IPS-18c (cell line): ENCODE measurements around the gene KAZN.

Experiments used
- H3K4me3 ChIP-seq: 2 replicates; pipeline ENCODE4 v1.7.0; 2013; ENCODE audit warnings: low read depth, mild to moderate bottlenecking, low read length, moderate library complexity; ENCODE audit not compliant: insufficient read depth
- H3K9me3 ChIP-seq: one replicate; pipeline ENCODE4 v1.6.1; 2013; ENCODE audit warnings: mild to moderate bottlenecking, low read length, moderate library complexity; ENCODE audit not compliant: control insufficient read depth, insufficient read depth

Gene KAZN

GRCh38 chr1:14822996-14823395, 224.5 kb downstream of the KAZN start:
- H3K4me3 ChIP-seq = no peak overlapping the region
- H3K9me3 ChIP-seq = no peaks in the 10 kb centered on the region

DNA sequence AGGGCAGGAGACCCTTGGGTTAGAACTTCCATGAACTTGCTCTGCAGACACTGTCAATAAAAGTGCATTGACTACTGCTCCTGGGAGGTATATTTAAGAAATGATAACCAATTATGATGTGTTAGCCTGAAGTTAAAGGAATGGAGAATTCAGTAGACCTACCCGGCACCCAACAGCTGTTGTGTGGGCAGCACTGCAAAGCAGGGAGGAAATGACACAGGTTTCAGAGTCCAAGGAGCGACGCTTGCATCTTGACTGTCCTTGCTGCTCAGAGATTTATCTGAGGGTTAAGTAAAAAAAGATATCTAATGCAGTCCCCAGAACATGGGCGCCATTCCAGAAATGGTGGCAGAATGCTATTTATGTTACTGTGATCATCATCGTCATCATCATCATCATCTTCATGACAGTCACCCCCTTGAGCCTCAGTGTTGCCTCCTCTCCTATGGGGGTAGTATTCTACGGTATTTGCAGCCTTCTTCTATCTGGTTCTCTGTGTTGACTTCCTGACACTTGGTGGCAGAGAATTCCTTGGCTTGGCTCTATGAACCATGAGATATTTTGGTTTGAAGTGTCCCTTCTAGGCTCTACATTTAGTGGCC, 225.9 kb downstream of the KAZN start:
- no peak overlapping the region for H3K4me3 ChIP-seq

GRCh38 chr1:14825396-14825795, 226.9 kb downstream of the KAZN start:
- H3K4me3 ChIP-seq = no peak overlapping the region
- no peaks in the 10 kb centered on the region for H3K9me3 ChIP-seq

More for the DNA sequence above, 225.9 kb downstream of the KAZN start:
- H3K9me3 ChIP-seq = no peaks in the 10 kb centered on the region

- Histone ChIP-seq H3K9me3 (no peaks in the 10 kb centered on the region), H3K4me3 (no peak overlapping the region)
Observed at GRCh38 chr1:14826172-14826636, 227.7 kb downstream of the KAZN start.

- H3K9me3 ChIP-seq = no peaks in the 10 kb centered on the region
Observed at GRCh38 chr1:14826731-14827326, 228.3 kb downstream of the KAZN start.

GRCh38 chr1:14827870-14828269, 229.4 kb downstream of the KAZN start:
- no peaks in the 10 kb centered on the region for H3K9me3 ChIP-seq

More at GRCh38 chr1:14826731-14827326, 228.3 kb downstream of the KAZN start:
- H3K4me3 ChIP-seq = no peak overlapping the region

GRCh38 chr1:14828665-14829064, 230.2 kb downstream of the KAZN start:
- Histone ChIP-seq H3K9me3 (no peaks in the 10 kb centered on the region), H3K4me3 (no peak overlapping the region)

More at GRCh38 chr1:14827870-14828269, 229.4 kb downstream of the KAZN start:
- no peak overlapping the region for H3K4me3 ChIP-seq

- Histone ChIP-seq H3K9me3 (no peaks in the 10 kb centered on the region), H3K4me3 (no peak overlapping the region)
Observed at GRCh38 chr1:14835725-14836124, 237.2 kb downstream of the KAZN start.

- Histone ChIP-seq H3K4me3 (no peak overlapping the region), H3K9me3 (peaks cover under 1% of the 10 kb centered on the region)
Observed at GRCh38 chr1:14836426-14837140, 238.1 kb downstream of the KAZN start.

- H3K4me3 ChIP-seq = no peak overlapping the region
Observed at GRCh38 chr1:14840374-14840773, 241.9 kb downstream of the KAZN start.

DNA sequence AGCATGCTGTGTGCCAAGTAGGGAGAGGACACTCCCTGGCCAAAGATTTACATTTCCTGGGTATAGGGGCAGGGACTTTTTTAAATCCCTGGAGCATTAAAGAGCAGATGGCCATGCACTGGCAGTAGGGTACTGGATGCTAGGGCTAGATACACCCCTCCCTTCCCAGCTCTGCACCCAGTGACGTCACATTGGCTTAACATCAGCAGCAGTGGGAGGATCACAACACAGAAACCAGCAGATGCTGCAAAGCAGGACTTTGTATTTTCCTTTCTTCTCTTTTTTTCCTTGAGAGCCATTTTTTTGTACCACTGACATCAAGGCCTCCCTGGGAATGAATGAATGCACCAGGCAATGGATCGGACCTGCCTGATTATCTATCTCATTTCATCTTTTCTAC, 243.0 kb downstream of the KAZN start:
- H3K9me3 ChIP-seq = peaks cover 3% of the 10 kb centered on the region
- H3K4me3 ChIP-seq = no peak overlapping the region

More at GRCh38 chr1:14840374-14840773, 241.9 kb downstream of the KAZN start:
- peaks cover 3% of the 10 kb centered on the region for H3K9me3 ChIP-seq

DNA sequence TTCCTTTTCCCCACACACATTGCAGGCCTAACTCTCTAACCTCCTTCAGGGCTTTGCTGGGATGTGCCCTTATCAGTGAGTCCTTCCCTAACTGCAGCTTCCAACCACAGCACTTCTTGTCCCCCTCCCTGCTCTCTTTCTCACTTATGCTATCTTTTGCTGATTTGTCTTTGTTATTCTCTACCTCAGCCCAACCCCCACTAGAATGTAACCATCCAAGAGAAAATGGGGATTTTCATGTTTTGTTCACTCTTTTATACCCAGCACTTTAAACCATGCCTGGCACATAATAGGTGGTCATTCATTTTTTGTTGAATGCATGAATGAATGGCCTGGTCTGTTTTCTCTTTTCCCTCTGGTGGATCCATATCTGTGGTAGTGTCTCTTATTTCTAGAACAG, 243.5 kb downstream of the KAZN start:
- H3K9me3 ChIP-seq = peaks cover 3% of the 10 kb centered on the region

DNA sequence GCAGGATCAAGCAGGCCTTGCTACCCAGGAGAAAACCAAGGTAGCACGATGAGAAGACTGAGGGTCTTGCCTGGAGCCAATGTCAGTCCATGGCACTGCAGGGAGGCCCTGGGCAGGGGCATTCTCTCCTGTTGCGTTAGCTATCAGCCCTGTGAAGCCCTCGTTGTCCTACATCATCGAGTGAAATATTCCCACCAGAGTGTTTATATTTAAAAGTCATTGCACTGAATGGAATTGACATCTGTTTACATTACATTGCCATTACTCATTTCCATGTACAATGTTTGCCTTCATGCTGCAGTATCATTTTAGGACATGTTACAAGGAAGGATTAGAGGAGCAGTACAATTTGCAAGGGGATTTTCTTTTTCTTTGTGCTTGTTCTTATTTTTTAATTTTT, 243.9 kb downstream of the KAZN start:
- Histone ChIP-seq H3K4me3 (no peak overlapping the region), H3K9me3 (peaks cover 3% of the 10 kb centered on the region)

More for the DNA sequence above, 243.5 kb downstream of the KAZN start:
- no peak overlapping the region for H3K4me3 ChIP-seq

- Histone ChIP-seq H3K9me3 (peaks cover 3% of the 10 kb centered on the region), H3K4me3 (no peak overlapping the region)
Observed at GRCh38 chr1:14842891-14843290, 244.4 kb downstream of the KAZN start.

DNA sequence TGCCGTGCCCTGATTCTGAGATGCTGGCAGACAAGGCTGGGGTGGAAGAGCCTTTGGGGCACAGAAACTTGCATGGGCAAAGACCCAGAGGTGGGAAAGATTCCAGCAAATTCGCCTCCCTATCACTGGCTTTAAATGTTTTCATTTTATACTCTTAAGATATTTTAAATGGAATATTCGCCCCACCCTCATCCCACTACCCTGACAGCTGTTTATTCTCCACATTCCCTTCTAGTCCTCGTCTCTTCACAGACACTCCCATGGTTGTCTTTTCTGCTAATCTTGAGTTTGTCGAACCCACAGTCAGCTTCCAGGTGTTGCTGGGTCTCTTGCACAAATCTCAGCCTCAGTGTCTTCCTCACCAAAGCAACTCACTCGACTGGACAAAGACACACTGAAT, 245.0 kb downstream of the KAZN start:
- Histone ChIP-seq H3K4me3 (no peak overlapping the region), H3K9me3 (peaks cover 3% of the 10 kb centered on the region)

DNA sequence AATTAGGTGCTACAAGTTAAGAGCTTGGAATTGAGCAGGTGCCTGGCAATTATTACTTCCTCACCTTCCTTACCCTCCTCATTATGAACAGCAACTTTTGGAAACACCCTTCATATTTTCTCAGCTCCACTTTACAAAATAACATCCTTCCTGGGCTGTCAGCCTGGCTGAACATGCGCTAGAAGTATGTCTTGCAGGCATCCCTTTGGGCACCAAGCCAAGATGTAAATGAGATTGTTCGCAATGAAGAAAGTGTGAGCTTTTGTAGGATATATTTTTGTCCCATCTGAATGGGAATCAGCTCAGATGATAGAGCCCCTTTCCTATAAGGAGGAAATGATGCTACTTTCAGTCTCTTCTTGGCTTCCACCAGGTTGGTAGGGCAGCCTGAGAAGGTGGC, 245.9 kb downstream of the KAZN start:
- H3K4me3 ChIP-seq = no peak overlapping the region
- peaks cover 3% of the 10 kb centered on the region for H3K9me3 ChIP-seq

DNA sequence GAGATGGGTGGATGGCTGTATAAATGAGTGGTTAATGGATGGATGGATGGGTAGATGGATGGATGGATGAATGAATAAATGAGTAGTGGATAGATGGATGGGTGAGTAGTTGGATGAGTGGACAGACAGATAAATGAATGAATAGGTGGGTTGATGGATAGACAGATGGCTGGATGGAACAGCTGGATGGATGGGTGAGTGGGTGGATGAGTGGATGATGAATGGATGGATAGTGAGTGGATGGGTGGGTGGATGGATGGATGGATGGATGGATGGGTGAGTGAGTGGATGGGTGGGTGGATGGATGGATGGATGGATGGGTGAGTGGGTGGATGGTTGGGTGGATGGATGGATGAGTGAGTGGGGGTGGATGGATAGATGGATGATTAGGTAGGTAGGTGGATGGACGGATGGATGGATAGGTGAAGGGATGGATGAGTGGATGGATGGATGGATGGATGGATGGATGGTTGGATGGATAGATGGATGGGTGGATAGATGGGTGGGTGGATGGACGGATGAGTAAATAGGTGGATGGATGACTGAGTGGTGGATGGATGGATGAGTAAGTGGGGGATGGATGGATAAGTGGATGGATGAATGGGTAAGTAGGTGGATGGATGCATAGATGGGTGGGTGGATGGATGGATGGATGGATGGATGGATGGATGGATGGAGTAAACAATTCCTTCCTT, 246.6 kb downstream of the KAZN start:
- peaks cover 3% of the 10 kb centered on the region for H3K9me3 ChIP-seq

GRCh38 chr1:14845851-14846250, 247.4 kb downstream of the KAZN start:
- H3K4me3 ChIP-seq = no peak overlapping the region
- H3K9me3 ChIP-seq = peaks cover 3% of the 10 kb centered on the region

More for the DNA sequence above, 246.6 kb downstream of the KAZN start:
- no peak overlapping the region for H3K4me3 ChIP-seq
